Vagina (tissue), 2 donors: Measurements from ENCODE around the gene GANAB. TPM values are rescaled to one million over a fixed set of nuclear protein-coding genes. Genes with fewer than 3 reads are reported as not detected.
"Not testable (repeated sequence)": the region's sequence is repeated elsewhere in the genome, so short reads cannot be mapped to it uniquely, and the experiment has no call there.

Experiments
- DNase-seq, 2 donors: peaks; one replicate each; pipeline ENCODE4 v3.0.0-alpha.2; 2017; ENCODE audit errors: extremely low spot score in 2 of 2
- H3K27ac ChIP-seq: fragments of 200-600 bp; sonication (generic); one replicate; pipeline ENCODE4 v1.5.1; 2019
- H3K27me3 ChIP-seq: fragments of 200-600 bp; sonication (generic); one replicate; pipeline ENCODE4 v1.5.1; 2019
- H3K36me3 ChIP-seq, 2 donors: fragments of 200-600 bp; sonication (generic); one replicate each; pipeline ENCODE4 v1.5.1; 2017 to 2019
- H3K4me1 ChIP-seq: fragments of 200-600 bp; sonication (generic); one replicate; pipeline ENCODE4 v1.5.1; 2019
- H3K4me3 ChIP-seq, 2 donors: fragments of 200-600 bp; sonication (generic); 1 replicate in 1 of 2; 2 replicates in 1 of 2; pipeline ENCODE4 v1.5.1; 2016 to 2019
- H3K9me3 ChIP-seq: fragments of 200-600 bp; sonication (generic); one replicate; pipeline ENCODE4 v1.5.1; 2019
- CTCF ChIP-seq, 3 experiments: fragments of 450-650 bp in 2 of 3; fragments of 200-600 bp in 1 of 3; sonication (generic) in 1 of 3; IDR thresholded peaks; one replicate each; pipeline ENCODE4 v1.5.1; 2017 to 2019; ENCODE audit warnings: antibody characterized with exemption in 3 of 3, mild to moderate bottlenecking in 2 of 3, moderate library complexity in 2 of 3
- POLR2A ChIP-seq, 2 donors: fragments of 450-650 bp; IDR thresholded peaks; one replicate each; pipeline ENCODE4 v1.6.1; 2017; ENCODE audit warnings: antibody characterized with exemption in 2 of 2, mild to moderate bottlenecking in 2 of 2, moderate library complexity in 2 of 2
- POLR2AphosphoS5 ChIP-seq, 2 donors: sonication (generic); formaldehyde crosslinking; IDR thresholded peaks; one replicate each; pipeline ENCODE4 v1.9.0; 2017; ENCODE audit warnings: antibody characterized with exemption in 2 of 2, mild to moderate bottlenecking in 2 of 2, low read depth in 1 of 2; ENCODE audit not compliant: insufficient read depth in 1 of 2
- intact Hi-C: fragments of 100-400 bp; cut with DNase I; formaldehyde crosslinking; loops from one replicate; pipeline ENCODE4 v1.15.1; 2023
- total RNA-seq: library from RNA; depleted of rRNA; stranded (reverse); fragments of >200 nt; gene quantifications from one replicate; pipeline ENCODE4 v1.2.3, GENCODE V29; 2016

GANAB gene
- total RNA-seq = 129 TPM

- Histone ChIP-seq H3K36me3 (peaks cover 0 to 34% of the 10 kb centered on the region in 2 donors), H3K27me3 (no peaks in the 10 kb centered on the region), H3K4me3 (peak within 1 kb of the TSS; percentile 64 to 100), H3K4me1 (peaks cover 35% of the 10 kb centered on the region), H3K27ac (peak within 1 kb of the TSS; percentile 92), H3K9me3 (no peaks in the 10 kb centered on the region)
- DNase-seq = peak in 1 of 2 donors; percentile 97
- intact Hi-C loops = no loop called here
- peak in 1 of 2 donors; percentile 77 for TF ChIP-seq POLR2A (IDR thresholded peaks at IDR 0.05)
- no peak for TF ChIP-seq CTCF (IDR thresholded peaks at IDR 0.05)
- peak; percentile 94 for TF ChIP-seq POLR2AphosphoS5 (IDR thresholded peaks at IDR 0.05; ENCODE audit: insufficient read depth in 1 of 2, low read depth in 1 of 2)
These were observed at the start of gene GANAB for GRCh38 chr11:62645946-62646824. GANAB (minus strand) TSS chr11:62646613; CDS start chr11:62646599, 14 bp downstream.

- TF ChIP-seq POLR2A (IDR thresholded peaks at IDR 0.05) (no peak), POLR2AphosphoS5 (IDR thresholded peaks at IDR 0.05; ENCODE audit: insufficient read depth in 1 of 2, low read depth in 1 of 2) (peak in 1 of 2 donors; percentile 11), CTCF (IDR thresholded peaks at IDR 0.05) (peak; percentile 69 to 82 (median 76))
- DNase-seq = no peak
- intact Hi-C loops = no loop called here
- H3K4me3 ChIP-seq = no peak overlapping the region
- no peaks in the 10 kb centered on the region for H3K27me3 ChIP-seq
- H3K27ac ChIP-seq = no peak overlapping the region
- H3K36me3 ChIP-seq = peaks cover 0 to 15% of the 10 kb centered on the region in 2 donors
- H3K9me3 ChIP-seq = no peaks in the 10 kb centered on the region
- H3K4me1 ChIP-seq = peaks cover 12% of the 10 kb centered on the region
These were observed 48.2 kb upstream of the GANAB start for GRCh38 chr11:62694455-62695167.

DNA sequence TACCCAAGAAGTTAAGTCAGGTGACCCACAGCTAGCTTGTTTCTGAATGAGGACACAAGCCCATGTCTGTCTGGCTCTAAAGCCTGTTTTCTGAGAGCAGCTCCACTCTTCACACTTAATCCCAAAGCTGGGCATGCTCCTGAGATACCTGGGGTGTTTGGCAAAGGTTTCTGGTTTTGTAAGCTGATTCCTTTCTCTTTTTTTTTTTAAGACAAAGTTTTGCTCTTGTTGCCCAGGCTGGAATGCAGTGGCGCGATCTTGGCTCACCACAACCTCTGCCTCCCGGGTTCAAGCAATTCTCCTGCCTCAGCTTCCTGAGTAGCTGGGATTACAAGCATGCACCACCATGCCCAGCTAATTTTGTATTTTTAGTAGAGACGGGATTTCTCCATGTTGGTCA lies 47.2 kb upstream of the GANAB start:
- H3K27me3 ChIP-seq, intact Hi-C loops, H3K4me3 ChIP-seq, DNase-seq, H3K27ac ChIP-seq, H3K9me3 ChIP-seq: not testable (repeated sequence)
- Histone ChIP-seq H3K4me1 (peaks cover 18% of the 10 kb centered on the region), H3K36me3 (peaks cover 0 to 15% of the 10 kb centered on the region in 2 donors)

DNA sequence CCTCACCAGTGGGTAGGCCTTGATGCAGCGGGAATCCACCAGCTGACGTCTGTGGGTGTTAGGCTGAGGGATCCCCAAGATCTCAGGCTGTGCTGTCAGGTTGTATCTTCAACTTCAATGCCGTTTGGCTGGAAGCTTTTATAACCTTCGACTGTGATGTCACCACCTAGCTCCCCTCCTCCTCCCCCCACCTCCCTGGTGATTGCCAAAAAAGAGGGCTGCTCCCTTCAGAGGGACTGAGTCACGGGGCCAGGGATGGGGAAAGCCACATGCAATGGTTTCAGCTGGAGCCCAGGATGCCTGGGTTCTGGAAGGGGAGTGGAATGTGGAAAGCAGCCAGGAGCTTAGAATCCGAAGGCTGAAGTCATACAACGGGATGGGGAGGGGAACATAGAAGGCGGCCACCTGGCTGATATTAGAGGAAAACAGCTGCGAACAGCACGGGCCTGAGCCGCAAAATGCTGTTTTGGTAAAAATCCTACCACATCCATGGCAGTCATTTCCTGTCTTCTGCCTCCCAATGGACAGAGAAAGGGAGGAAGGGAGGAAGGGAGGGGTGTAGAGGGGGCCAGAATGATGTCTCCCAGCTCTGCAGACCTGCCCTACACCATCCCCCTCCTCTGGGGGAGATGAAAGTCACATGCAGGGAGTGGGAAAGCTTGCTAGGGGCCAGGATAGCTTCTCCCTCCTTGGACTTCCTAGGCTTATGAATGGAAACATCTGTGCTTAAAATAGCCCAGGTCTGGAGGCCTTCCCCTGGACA lies 43.2 kb upstream of the GANAB start, which contains the start of gene LRRN4CL:
TSS of gene LRRN4CL (minus strand) at position 110 of the 763 bp plus-strand sequence. CDS start 1,022 bp downstream, outside the sequence.
- peak within 1 kb of the TSS; percentile 89 for H3K27ac ChIP-seq
- peak in 1 of 2 donors; percentile 98 for DNase-seq
- no peaks in the 10 kb centered on the region for H3K27me3 ChIP-seq
- H3K36me3 ChIP-seq = peaks cover 0 to 15% of the 10 kb centered on the region in 2 donors
- TF ChIP-seq POLR2A (IDR thresholded peaks at IDR 0.05) (peak in 1 of 2 donors; percentile 82), CTCF (IDR thresholded peaks at IDR 0.05) (no peak), POLR2AphosphoS5 (IDR thresholded peaks at IDR 0.05; ENCODE audit: insufficient read depth in 1 of 2, low read depth in 1 of 2) (peak; percentile 88 to 91)
- H3K4me1 ChIP-seq = peaks cover 31% of the 10 kb centered on the region
- H3K9me3 ChIP-seq = no peaks in the 10 kb centered on the region
- peak within 1 kb of the TSS; percentile 45 to 50 for H3K4me3 ChIP-seq
- intact Hi-C loops = no loop called here

- intact Hi-C loops = no loop called here
- H3K4me3 ChIP-seq = peak overlapping the region; percentile 45 to 50
These were observed 42.1 kb upstream of the GANAB start for GRCh38 chr11:62688491-62688890.

More at GRCh38 chr11:62688491-62688890, 42.1 kb upstream of the GANAB start:
- H3K9me3 ChIP-seq = no peaks in the 10 kb centered on the region
- H3K4me1 ChIP-seq = peaks cover 31% of the 10 kb centered on the region
- H3K27ac ChIP-seq = peak overlapping the region; percentile 89
- no peaks in the 10 kb centered on the region for H3K27me3 ChIP-seq
- DNase-seq = no peak
- TF ChIP-seq POLR2A (IDR thresholded peaks at IDR 0.05) (no peak), CTCF (IDR thresholded peaks at IDR 0.05) (no peak), POLR2AphosphoS5 (IDR thresholded peaks at IDR 0.05; ENCODE audit: insufficient read depth in 1 of 2, low read depth in 1 of 2) (no peak)
- peaks cover 0 to 15% of the 10 kb centered on the region in 2 donors for H3K36me3 ChIP-seq
